ENCODE results near the gene SMCHD1.

DNA sequence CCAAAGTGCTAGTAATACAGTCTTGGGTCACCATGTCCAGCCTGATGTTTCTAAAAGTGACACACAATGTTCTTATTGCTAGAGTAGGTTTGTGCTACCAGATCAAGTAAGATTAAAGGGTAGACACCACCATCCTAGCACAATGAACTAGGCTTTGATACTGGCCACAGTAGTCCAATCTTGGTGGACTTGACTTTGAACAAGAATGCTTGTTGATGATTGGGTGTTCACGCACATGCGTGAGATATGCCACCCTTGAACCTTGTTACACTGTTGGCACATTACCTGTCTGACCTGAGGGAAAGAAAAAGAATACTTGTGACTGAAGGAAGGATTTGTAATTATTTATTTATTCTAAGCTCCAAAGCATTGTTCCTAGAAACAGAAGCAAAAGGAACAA is 119.1 kb downstream of the SMCHD1 start:
- TF ChIP-seq, protein P1, sequence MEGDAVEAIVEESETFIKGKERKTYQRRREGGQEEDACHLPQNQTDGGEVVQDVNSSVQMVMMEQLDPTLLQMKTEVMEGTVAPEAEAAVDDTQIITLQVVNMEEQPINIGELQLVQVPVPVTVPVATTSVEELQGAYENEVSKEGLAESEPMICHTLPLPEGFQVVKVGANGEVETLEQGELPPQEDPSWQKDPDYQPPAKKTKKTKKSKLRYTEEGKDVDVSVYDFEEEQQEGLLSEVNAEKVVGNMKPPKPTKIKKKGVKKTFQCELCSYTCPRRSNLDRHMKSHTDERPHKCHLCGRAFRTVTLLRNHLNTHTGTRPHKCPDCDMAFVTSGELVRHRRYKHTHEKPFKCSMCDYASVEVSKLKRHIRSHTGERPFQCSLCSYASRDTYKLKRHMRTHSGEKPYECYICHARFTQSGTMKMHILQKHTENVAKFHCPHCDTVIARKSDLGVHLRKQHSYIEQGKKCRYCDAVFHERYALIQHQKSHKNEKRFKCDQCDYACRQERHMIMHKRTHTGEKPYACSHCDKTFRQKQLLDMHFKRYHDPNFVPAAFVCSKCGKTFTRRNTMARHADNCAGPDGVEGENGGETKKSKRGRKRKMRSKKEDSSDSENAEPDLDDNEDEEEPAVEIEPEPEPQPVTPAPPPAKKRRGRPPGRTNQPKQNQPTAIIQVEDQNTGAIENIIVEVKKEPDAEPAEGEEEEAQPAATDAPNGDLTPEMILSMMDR (IDR thresholded peaks at IDR 0.05) = no peak
- no peak for TF ChIP-seq POLR2AphosphoS5 (IDR thresholded peaks at IDR 0.05)

All from breast epithelium (tissue), 3 donors.